ENCODE data around the gene KIF27. TPM values are rescaled to one million over a fixed set of nuclear protein-coding genes. Genes with fewer than 3 reads are reported as not detected.

KIF27 gene
- total and polyA plus RNA-seq, 10 of the 15 experiments (the other 5 are each of a cell fraction or from before 2014, with no cell fraction given): 0.64 to 3.3 (median 1.3) TPM

- Histone ChIP-seq H3K36me3 (ENCODE audit: control insufficient read depth in 2 of 2, insufficient read depth in 2 of 2, low read length in 1 of 2) (peaks cover 0 to 25% of the 10 kb centered on the region in 2 experiments; a peak in 3 of 4 replicates), H3K9ac (ENCODE audit: control insufficient read depth, insufficient read depth, low read length) (no peak overlapping the region), H3K79me2 (ENCODE audit: control insufficient read depth, insufficient read depth, low read length) (no peaks in the 10 kb centered on the region), H3K27me3 (replicated peaks in 1 of 2; ENCODE audit: control insufficient read depth in 2 of 2, insufficient read depth in 2 of 2, low read length in 1 of 2) (no peaks in the 10 kb centered on the region), H3K4me3 (no peak overlapping the region), H2AFZ (ENCODE audit: control insufficient read depth, low read depth, low read length) (no peak overlapping the region), H4K20me1 (ENCODE audit: control insufficient read depth, insufficient read depth) (no peaks in the 10 kb centered on the region; the same call in 1 of the 2 replicates), H3K27ac (ENCODE audit: control insufficient read depth, insufficient read depth) (no peak overlapping the region), H3K9me3 (replicated peaks; ENCODE audit: control insufficient read depth, insufficient read depth, low read length) (no peaks in the 10 kb centered on the region), H3K4me1 (ENCODE audit: control insufficient read depth, insufficient read depth, low read length) (no peaks in the 10 kb centered on the region), H3K4me2 (ENCODE audit: control insufficient read depth, insufficient read depth) (no peak overlapping the region)
- intact Hi-C loops (cut with micrococcal nuclease; ENCODE audit: unreplicated experiment): no loop called here
- SMC1A ChIA-PET (ENCODE audit: uncharacterized antibody, unreplicated experiment): interaction anchor here (1.0 kb wide), 1 partner anchor 8 kb away, joined by 3 read pairs; no protein-coding TSS in a partner anchor
- CTCF ChIA-PET: interaction anchor here (1.2 kb wide), 1 partner anchor 12 kb away, joined by 5 read pairs; no protein-coding TSS in a partner anchor
- no peak for FAIRE-seq
- no peak for DNase-seq (ENCODE audit: low read depth, low spot score)
- WGBS (ENCODE audit: insufficient coverage, insufficient replicate concordance, low lambda C conversion rate, missing lambda C conversion rate): 98% methylated on average over 8 of the region's 8 CpGs
- RAD21 ChIA-PET (ENCODE audit: unreplicated experiment): no interaction called here
- no TSS peak for BruUV-seq (replicated peaks)
- ATAC-seq: no peak; the same call in none of the 3 replicates
- peak; percentile 56; the same call in 1 of the 3 replicates for TF ChIP-seq POU2F2 (IDR thresholded peaks at IDR 0.05; ENCODE audit: borderline replicate concordance, low read depth, low read length)
- 0 out of 2 replicates have a peak, but pooled peaks have one; percentile 10 for TF ChIP-seq BACH1 (IDR thresholded peaks at IDR 0.05; ENCODE audit: borderline replicate concordance)
- peak; percentile 60; the same call in 1 of the 2 replicates for TF ChIP-seq POLR2A (IDR thresholded peaks at IDR 0.05; ENCODE audit: low read depth, low read length)
- TF ChIP-seq IRF5 (IDR thresholded peaks at IDR 0.05; ENCODE audit: borderline replicate concordance): no peak
- POLR2A ChIA-PET: interaction anchor here (0.9 to 1.2 kb wide), 2 partner anchors 11 to 14 kb away, joined by 4 to 5 read pairs; partner anchors contain the start of genes HNRNPK and RMI1
- in situ Hi-C loops (cut with MboI): no loop called here
Observed at GRCh38 chr9:83966209-83966582, 45.0 kb upstream of the KIF27 start.

Measured in GM12878 (cell line).